Right atrium auricular region (tissue), 2 donors: Measurements from ENCODE around the gene TOMT. TPM values are rescaled to one million over a fixed set of nuclear protein-coding genes. Genes with fewer than 3 reads are reported as not detected.

Experiments used
- DNase-seq: peaks from one replicate; pipeline ENCODE4 v3.0.0-alpha.2; 2019; ENCODE audit warnings: low spot score
- H3K27ac ChIP-seq, 2 donors: fragments of 200-600 bp; sonication (generic); 1 replicate in 1 of 2; 2 replicates in 1 of 2; pipeline ENCODE4 v1.5.1; 2016 to 2019
- H3K27me3 ChIP-seq, 2 donors: fragments of 200-600 bp; sonication (generic); one replicate each; pipeline versions ENCODE4 v1.5.1 to v1.6.0; 2017 to 2019
- H3K36me3 ChIP-seq: fragments of 200-600 bp; sonication (generic); one replicate; pipeline ENCODE4 v1.5.1; 2016
- H3K4me1 ChIP-seq, 2 donors: fragments of 200-600 bp; sonication (generic); one replicate each; pipeline versions ENCODE4 v1.5.1 to v1.6.0; 2017 to 2019
- H3K4me3 ChIP-seq, 2 donors: fragments of 200-600 bp; sonication (generic); 1 replicate in 1 of 2; 2 replicates in 1 of 2; pipeline ENCODE4 v1.5.1; 2017 to 2019; ENCODE audit warnings: mild to moderate bottlenecking in 1 of 2, moderate library complexity in 1 of 2
- H3K9me3 ChIP-seq, 2 donors: fragments of 200-600 bp; sonication (generic); one replicate each; pipeline ENCODE4 v1.5.1; 2019
- total RNA-seq, 2 donors: library from RNA; depleted of rRNA; stranded (reverse); fragments of >200 nt; gene quantifications; one replicate each; pipeline ENCODE4 v1.1.0, GENCODE V29; 2016
- TF ChIP-seq, protein P1 (sequence below), 2 donors: fragments of 200-600 bp; sonication (generic); IDR thresholded peaks; one replicate each; pipeline ENCODE4 v1.5.1; 2019; ENCODE audit warnings: antibody characterized with exemption in 2 of 2

TOMT gene
- total RNA-seq, 2 donors from 2014 or later: not detected

DNA sequence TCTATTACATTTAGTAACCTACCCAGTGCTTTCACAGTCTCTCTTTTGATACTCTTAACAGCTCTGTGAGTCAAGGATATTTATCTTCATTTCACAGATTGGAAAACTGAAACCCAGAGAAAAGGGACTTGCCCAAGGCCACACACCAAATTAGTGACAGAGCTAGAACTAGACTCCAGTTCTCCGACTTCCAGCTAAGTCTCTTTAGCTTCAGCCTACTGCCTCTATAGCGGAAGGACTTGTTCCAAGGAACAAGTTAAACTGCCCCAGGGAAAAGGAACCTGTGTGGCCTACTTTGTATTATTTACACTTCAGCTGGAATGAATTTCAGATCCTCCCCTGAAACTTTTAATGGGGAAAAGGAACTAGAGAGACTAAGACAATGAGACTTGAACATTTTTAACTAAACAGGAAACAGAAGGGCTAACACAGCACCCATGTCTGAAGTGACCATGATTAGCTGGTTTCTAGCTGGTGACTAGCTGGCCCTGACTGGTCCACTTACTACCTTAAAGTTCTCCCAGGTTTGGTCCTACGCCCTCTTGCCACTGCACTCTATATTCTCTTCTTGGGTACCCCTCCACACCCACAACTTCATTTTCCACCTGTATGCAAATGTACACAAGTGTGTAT, 23.8 kb upstream of the TOMT start:
- Histone ChIP-seq H3K9me3 (no peaks in the 10 kb centered on the region), H3K36me3 (no peaks in the 10 kb centered on the region), H3K4me1 (peaks cover 0 to 24% of the 10 kb centered on the region in 2 donors), H3K27ac (no peak overlapping the region), H3K27me3 (no peaks in the 10 kb centered on the region), H3K4me3 (no peak overlapping the region)
- TF ChIP-seq, protein P1, sequence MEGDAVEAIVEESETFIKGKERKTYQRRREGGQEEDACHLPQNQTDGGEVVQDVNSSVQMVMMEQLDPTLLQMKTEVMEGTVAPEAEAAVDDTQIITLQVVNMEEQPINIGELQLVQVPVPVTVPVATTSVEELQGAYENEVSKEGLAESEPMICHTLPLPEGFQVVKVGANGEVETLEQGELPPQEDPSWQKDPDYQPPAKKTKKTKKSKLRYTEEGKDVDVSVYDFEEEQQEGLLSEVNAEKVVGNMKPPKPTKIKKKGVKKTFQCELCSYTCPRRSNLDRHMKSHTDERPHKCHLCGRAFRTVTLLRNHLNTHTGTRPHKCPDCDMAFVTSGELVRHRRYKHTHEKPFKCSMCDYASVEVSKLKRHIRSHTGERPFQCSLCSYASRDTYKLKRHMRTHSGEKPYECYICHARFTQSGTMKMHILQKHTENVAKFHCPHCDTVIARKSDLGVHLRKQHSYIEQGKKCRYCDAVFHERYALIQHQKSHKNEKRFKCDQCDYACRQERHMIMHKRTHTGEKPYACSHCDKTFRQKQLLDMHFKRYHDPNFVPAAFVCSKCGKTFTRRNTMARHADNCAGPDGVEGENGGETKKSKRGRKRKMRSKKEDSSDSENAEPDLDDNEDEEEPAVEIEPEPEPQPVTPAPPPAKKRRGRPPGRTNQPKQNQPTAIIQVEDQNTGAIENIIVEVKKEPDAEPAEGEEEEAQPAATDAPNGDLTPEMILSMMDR (IDR thresholded peaks at IDR 0.05): no peak
- DNase-seq: no peak

DNA sequence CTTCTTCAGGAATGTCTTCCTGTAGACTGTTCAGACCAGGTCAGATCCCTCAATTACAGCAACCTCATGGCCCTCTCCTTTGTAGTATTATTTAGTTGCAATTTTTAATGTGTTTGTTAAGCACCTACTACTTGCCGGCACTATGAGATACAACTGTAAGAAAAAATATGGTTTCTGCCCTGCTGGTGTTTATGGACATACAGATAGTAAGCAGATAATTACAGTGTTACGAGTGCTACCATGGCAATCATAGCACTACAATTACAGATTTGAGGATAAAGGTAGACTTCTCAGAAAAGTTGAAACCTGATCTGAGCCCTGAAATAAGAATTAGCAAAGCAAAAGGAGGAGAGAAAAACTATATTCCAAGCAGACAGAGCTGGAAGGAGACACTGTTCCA, 22.3 kb upstream of the TOMT start:
- Histone ChIP-seq H3K9me3 (no peaks in the 10 kb centered on the region), H3K4me3 (no peak overlapping the region), H3K27ac (no peak overlapping the region), H3K4me1 (peaks cover 0 to 23% of the 10 kb centered on the region in 2 donors), H3K36me3 (peaks cover 5% of the 10 kb centered on the region), H3K27me3 (no peaks in the 10 kb centered on the region)
- no peak for DNase-seq
- TF ChIP-seq, protein P1 (IDR thresholded peaks at IDR 0.05): no peak

DNA sequence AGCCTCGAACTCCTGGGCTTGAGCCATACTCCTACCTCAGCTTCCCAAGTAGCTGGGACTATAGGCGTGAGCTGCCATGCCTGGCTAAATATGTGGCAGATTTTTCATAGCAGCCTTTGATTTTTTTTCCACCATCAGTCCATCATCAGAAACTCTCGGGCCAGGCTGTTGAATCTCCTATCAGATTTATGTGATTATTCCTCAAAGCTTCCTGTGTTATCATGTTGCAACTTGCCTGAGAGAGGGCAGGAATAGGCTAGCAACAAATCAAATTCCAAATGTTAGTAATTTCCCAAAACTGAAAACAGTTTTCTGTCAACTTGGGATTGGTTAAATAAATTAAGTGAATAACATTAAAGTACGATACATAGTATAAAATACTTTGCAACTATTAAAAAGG, 21.6 kb upstream of the TOMT start:
- TF ChIP-seq, protein P1 (IDR thresholded peaks at IDR 0.05): no peak
- peaks cover 0 to 17% of the 10 kb centered on the region in 2 donors for H3K4me1 ChIP-seq
- H3K9me3 ChIP-seq: no peaks in the 10 kb centered on the region
- DNase-seq: no peak
- peaks cover 5% of the 10 kb centered on the region for H3K36me3 ChIP-seq
- H3K27ac ChIP-seq: no peak overlapping the region
- no peak overlapping the region for H3K4me3 ChIP-seq
- H3K27me3 ChIP-seq: no peaks in the 10 kb centered on the region

DNA sequence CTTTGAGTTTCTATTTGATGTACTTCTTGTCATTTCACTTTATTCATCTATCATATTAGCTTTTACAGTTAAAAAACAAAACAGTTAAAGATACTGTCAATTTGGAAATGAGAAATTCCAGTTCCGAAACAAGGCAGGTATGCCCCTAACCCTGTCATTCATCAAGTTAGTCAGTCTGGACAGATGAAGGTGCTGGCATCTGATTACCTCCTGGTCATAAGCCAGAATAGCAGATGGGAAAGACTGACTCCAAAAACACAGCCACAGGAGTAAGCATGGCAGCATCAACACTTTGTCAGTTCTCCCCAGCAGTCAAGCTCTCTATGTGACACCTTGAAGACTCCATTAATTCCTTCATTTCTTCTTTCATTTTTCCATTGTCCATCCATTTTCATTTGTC, 20.8 kb upstream of the TOMT start:
- Histone ChIP-seq H3K36me3 (peaks cover 5% of the 10 kb centered on the region), H3K9me3 (no peaks in the 10 kb centered on the region), H3K4me1 (peaks cover 0 to 8% of the 10 kb centered on the region in 2 donors), H3K27ac (no peak overlapping the region), H3K27me3 (no peaks in the 10 kb centered on the region), H3K4me3 (no peak overlapping the region)
- TF ChIP-seq, protein P1 (IDR thresholded peaks at IDR 0.05): no peak
- no peak for DNase-seq

DNA sequence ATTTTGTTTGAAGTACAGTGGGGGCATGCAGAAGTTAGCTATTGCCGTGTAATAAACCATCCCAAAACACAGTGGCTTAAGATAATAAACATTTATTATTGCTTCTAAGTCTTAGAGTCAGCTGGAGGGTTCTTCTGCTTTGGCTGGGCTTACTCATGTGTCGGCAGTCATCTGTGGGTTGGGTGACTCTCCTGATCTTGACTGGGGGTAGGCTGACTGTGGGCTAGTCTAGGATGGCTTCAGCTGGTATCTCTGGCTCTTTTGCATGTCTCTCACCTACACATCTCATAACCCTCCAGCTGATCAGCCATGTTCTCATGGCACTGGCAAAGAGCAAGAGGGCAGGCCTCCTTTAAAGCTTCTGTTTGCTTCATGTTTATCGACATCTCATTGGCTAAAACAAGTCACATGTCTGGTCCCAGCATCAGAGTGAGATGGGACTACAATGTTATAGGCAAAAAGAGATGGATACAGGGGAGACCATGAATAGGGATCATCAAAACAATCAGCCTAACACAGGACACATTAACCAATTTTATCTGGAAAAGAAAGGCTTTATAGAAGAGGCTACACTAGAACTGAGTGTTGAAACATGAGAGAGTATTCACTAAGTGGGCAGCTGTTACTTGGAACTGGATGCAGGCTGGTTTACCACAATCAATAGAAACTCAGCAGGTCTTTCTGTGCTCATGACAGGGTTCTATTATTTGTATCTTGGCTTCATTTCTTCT, 19.9 kb upstream of the TOMT start:
- H3K4me1 ChIP-seq: peaks cover 0 to 9% of the 10 kb centered on the region in 2 donors
- no peak overlapping the region for H3K4me3 ChIP-seq
- no peaks in the 10 kb centered on the region for H3K9me3 ChIP-seq
- peaks cover 5% of the 10 kb centered on the region for H3K36me3 ChIP-seq
- DNase-seq: no peak
- TF ChIP-seq, protein P1 (IDR thresholded peaks at IDR 0.05): no peak
- no peak overlapping the region for H3K27ac ChIP-seq
- no peaks in the 10 kb centered on the region for H3K27me3 ChIP-seq
